ENCODE results near the gene ANKRD6.

The ANKRD6 gene

DNA sequence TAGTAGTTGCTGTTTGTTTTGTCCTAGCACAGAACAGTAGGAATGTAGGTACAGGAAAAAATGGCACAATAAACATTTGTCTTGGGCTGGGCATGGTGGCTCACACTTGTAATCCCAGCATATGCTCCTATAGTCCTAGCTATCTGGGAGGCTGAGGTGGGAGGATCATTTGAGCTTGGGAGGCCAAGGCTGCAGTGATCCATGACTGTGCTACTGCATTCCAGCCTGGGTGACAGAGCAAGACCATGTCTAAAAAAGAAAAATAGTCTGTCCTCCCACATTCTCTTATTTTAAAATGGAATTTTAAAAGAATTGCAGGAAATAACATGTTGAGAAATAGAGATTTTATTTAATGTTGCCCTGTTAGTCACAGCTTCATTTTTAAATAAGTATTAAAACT lies 87.8 kb downstream of the ANKRD6 start:
- no peak for DNase-seq (ENCODE audit: extremely low spot score)
- ChIA-PET CTCF (no interaction called here), POLR2A (no interaction called here)
- TF ChIP-seq FOXA1 (IDR thresholded peaks at IDR 0.05) (no peak), NFRKB (IDR thresholded peaks at IDR 0.05) (no peak), FOXM1 (IDR thresholded peaks at IDR 0.05; ENCODE audit: borderline replicate concordance) (no peak), ELF4 (IDR thresholded peaks at IDR 0.05) (no peak), PKNOX1 (IDR thresholded peaks at IDR 0.05) (no peak), CTBP1 (IDR thresholded peaks at IDR 0.05; ENCODE audit: borderline replicate concordance) (no peak), ARNT (IDR thresholded peaks at IDR 0.05) (no peak), SP1 (IDR thresholded peaks at IDR 0.05) (no peak)

DNA sequence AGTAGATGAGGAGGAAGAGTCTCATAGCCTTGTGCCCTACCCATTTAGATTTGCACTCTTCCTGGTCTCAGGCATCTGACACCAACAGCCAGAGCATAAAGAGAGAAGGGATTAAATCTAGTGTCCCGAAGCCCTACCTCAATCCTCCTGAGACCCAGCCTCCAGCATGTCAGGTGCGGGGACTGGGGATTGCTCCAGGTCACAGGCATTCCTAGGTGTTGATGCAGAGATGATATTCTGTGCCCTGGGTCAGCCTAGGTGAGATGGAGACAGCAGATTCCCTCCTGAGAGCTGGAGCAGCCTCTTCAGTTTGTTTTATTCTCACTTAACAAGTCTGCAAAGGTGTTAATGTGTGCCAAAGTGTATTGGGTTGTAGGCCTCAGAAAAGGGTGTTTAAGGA lies 89.8 kb downstream of the ANKRD6 start:
- CTCF ChIA-PET: interaction anchor here (0.6 to 0.7 kb wide), 2 partner anchors 16 to 67 kb away, joined by 3 read pairs; no protein-coding TSS in a partner anchor
- no peak for TF ChIP-seq L3MBTL2 (conservative IDR thresholded peaks at IDR 0.05)
- no peak for TF ChIP-seq NFRKB (IDR thresholded peaks at IDR 0.05)
- no peak for TF ChIP-seq LEF1 (IDR thresholded peaks at IDR 0.05; ENCODE audit: borderline replicate concordance)
- no peak for DNase-seq (ENCODE audit: extremely low spot score)
- POLR2A ChIA-PET: no interaction called here

- ChIA-PET CTCF (no interaction called here), POLR2A (no interaction called here)
- no peak for TF ChIP-seq FOXM1 (IDR thresholded peaks at IDR 0.05; ENCODE audit: borderline replicate concordance)
- no peak for TF ChIP-seq SP1 (IDR thresholded peaks at IDR 0.05)
- TF ChIP-seq FOXK2 (IDR thresholded peaks at IDR 0.05): no peak
- no peak for TF ChIP-seq ARNT (IDR thresholded peaks at IDR 0.05)
- no peak for TF ChIP-seq BHLHE40 (IDR thresholded peaks at IDR 0.05; ENCODE audit: borderline replicate concordance)
- TF ChIP-seq LEF1 (IDR thresholded peaks at IDR 0.05; ENCODE audit: borderline replicate concordance): no peak
- no peak for TF ChIP-seq NFRKB (IDR thresholded peaks at IDR 0.05)
- no peak for TF ChIP-seq SUZ12 (IDR thresholded peaks at IDR 0.05)
- no peak for TF ChIP-seq L3MBTL2 (conservative IDR thresholded peaks at IDR 0.05)
- no peak for TF ChIP-seq ELF4 (IDR thresholded peaks at IDR 0.05)
- TF ChIP-seq TARDBP (IDR thresholded peaks at IDR 0.05): no peak
- TF ChIP-seq PKNOX1 (IDR thresholded peaks at IDR 0.05): no peak
- TF ChIP-seq HDGF (IDR thresholded peaks at IDR 0.05; ENCODE audit: borderline replicate concordance): no peak
- no peak for TF ChIP-seq CTBP1 (IDR thresholded peaks at IDR 0.05; ENCODE audit: borderline replicate concordance)
- TF ChIP-seq ZNF384 (IDR thresholded peaks at IDR 0.05): no peak
- DNase-seq (ENCODE audit: extremely low spot score): no peak
These were observed 93.0 kb downstream of the ANKRD6 start for GRCh38 chr6:89525786-89526562.

DNA sequence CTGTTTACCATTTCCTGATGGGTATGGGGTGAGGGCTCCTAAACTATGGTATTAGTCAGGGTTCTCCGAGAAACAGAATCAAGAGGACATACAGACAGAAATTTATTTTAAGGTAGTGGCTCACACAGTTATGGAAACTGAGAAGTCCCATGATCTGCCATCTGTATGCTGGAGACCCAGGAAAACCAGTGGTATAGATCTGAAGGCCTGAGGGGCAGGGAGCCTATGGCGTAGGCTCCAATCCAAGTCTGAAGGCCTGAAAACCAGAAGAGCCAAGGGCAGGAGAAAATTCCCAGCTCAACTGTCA lies 93.6 kb downstream of the ANKRD6 start:
- TF ChIP-seq HDGF (IDR thresholded peaks at IDR 0.05; ENCODE audit: borderline replicate concordance) (no peak), ARNT (IDR thresholded peaks at IDR 0.05) (no peak), ELF4 (IDR thresholded peaks at IDR 0.05) (no peak), FOXM1 (IDR thresholded peaks at IDR 0.05; ENCODE audit: borderline replicate concordance) (no peak), L3MBTL2 (conservative IDR thresholded peaks at IDR 0.05) (no peak), FOXK2 (IDR thresholded peaks at IDR 0.05) (no peak), NFRKB (IDR thresholded peaks at IDR 0.05) (no peak), LEF1 (IDR thresholded peaks at IDR 0.05; ENCODE audit: borderline replicate concordance) (no peak), SUZ12 (IDR thresholded peaks at IDR 0.05) (no peak), BHLHE40 (IDR thresholded peaks at IDR 0.05; ENCODE audit: borderline replicate concordance) (no peak), ZNF384 (IDR thresholded peaks at IDR 0.05) (no peak)
- ChIA-PET CTCF (no interaction called here), POLR2A (no interaction called here)
- DNase-seq (ENCODE audit: extremely low spot score): no peak

DNA sequence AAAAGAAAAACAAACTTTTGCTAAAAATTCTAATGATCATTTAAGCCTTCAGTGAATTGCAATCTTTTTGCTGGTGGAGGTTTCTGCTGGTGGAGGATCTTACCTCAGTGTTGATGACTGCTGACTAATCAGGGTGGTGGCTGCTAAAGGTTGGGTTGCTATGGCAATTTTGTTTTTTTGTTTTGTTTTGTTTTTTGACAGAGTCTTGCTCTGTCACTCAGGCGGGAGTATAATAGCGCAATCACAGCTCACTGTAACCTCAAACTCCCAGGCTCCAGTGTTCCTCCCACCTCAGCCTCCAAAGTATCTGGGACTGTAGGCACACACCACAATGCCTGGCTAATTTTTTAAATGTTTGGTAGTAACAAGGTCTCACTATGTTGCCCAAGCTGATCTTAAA lies 94.7 kb downstream of the ANKRD6 start:
- no peak for DNase-seq (ENCODE audit: extremely low spot score)
- CTCF ChIA-PET: no interaction called here
- POLR2A ChIA-PET: no interaction called here
- no peak for TF ChIP-seq LEF1 (IDR thresholded peaks at IDR 0.05; ENCODE audit: borderline replicate concordance)
- TF ChIP-seq TARDBP (IDR thresholded peaks at IDR 0.05): no peak
- no peak for TF ChIP-seq NFRKB (IDR thresholded peaks at IDR 0.05)
- TF ChIP-seq L3MBTL2 (conservative IDR thresholded peaks at IDR 0.05): no peak
- no peak for TF ChIP-seq FOXK2 (IDR thresholded peaks at IDR 0.05)
- peak; percentile 19; the same call in 1 of the 2 replicates for TF ChIP-seq PKNOX1 (IDR thresholded peaks at IDR 0.05)

DNA sequence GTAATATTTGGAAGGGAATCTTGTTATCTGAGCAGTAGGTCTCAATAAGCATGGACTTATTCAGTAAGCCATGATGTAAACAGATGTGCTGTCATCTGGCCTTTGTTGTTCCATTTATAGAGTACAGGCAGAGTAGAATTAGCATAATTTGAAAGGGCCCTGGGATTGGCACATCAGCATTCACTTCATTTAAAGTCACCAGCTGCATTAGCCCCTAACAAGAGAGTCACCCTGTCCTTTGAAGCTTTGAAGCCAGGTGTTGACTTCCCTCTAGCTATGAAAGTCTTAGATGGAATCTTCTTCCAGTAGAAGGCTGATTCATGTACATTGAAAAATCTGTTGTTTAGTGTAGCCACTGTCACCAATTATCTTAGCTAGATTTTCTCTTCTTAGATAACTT lies 95.9 kb downstream of the ANKRD6 start:
- CTCF ChIA-PET: no interaction called here

More for the DNA sequence above, 95.9 kb downstream of the ANKRD6 start:
- POLR2A ChIA-PET: no interaction called here
- TF ChIP-seq SP1 (IDR thresholded peaks at IDR 0.05) (no peak), CTBP1 (IDR thresholded peaks at IDR 0.05; ENCODE audit: borderline replicate concordance) (no peak), ARNT (IDR thresholded peaks at IDR 0.05) (no peak), HDGF (IDR thresholded peaks at IDR 0.05; ENCODE audit: borderline replicate concordance) (no peak), PKNOX1 (IDR thresholded peaks at IDR 0.05) (no peak), FOXA1 (IDR thresholded peaks at IDR 0.05) (no peak), ZNF384 (IDR thresholded peaks at IDR 0.05) (no peak), NFRKB (IDR thresholded peaks at IDR 0.05) (no peak), SUZ12 (IDR thresholded peaks at IDR 0.05) (no peak), TARDBP (IDR thresholded peaks at IDR 0.05) (no peak), FOXK2 (IDR thresholded peaks at IDR 0.05) (no peak), LEF1 (IDR thresholded peaks at IDR 0.05; ENCODE audit: borderline replicate concordance) (no peak)
- DNase-seq (ENCODE audit: extremely low spot score): no peak
